Spleen (tissue), 11 donors: Measurements from ENCODE around the gene DHX9. TPM values are rescaled to one million over a fixed set of nuclear protein-coding genes. Genes with fewer than 3 reads are reported as not detected.

Source experiments
- DNase-seq: peaks from one replicate; pipeline ENCODE4 v3.0.0-alpha.2; 2020
- H3K27ac ChIP-seq, 8 donors: fragments of 200-600 bp; sonication (generic) in 7 of 8; 1 replicate in 4 of 8; 2 replicates in 4 of 8; pipeline versions ENCODE4 v1.5.0 to v1.8.0; 2016 to 2021; ENCODE audit warnings: inconsistent platforms in 4 of 8, mild to moderate bottlenecking in 4 of 8, moderate library complexity in 1 of 8
- H3K27me3 ChIP-seq, 7 donors: fragments of 200-600 bp; sonication (generic) in 6 of 7; replicated peaks in 1 of 7; 1 replicate in 4 of 7; 2 replicates in 3 of 7; pipeline versions ENCODE4 v1.5.0 to v1.8.0; 2016 to 2021; ENCODE audit warnings: inconsistent platforms in 3 of 7, mild to moderate bottlenecking in 1 of 7
- H3K36me3 ChIP-seq, 6 donors: fragments of 200-600 bp; sonication (generic) in 5 of 6; 1 replicate in 4 of 6; 2 replicates in 2 of 6; pipeline versions ENCODE4 v1.5.0 to v1.8.0; 2016 to 2021; ENCODE audit warnings: inconsistent platforms in 2 of 6
- H3K4me1 ChIP-seq, 6 donors: fragments of 200-600 bp; sonication (generic) in 5 of 6; 1 replicate in 3 of 6; 2 replicates in 3 of 6; pipeline versions ENCODE4 v1.5.0 to v1.8.0; 2016 to 2021; ENCODE audit warnings: inconsistent platforms in 3 of 6
- H3K4me3 ChIP-seq, 8 donors: fragments of 200-600 bp; sonication (generic) in 7 of 8; 1 replicate in 4 of 8; 2 replicates in 4 of 8; pipeline versions ENCODE4 v1.5.0 to v1.8.0; 2016 to 2021; ENCODE audit warnings: inconsistent platforms in 4 of 8, mild to moderate bottlenecking in 4 of 8, moderate library complexity in 2 of 8
- H3K9me3 ChIP-seq, 8 donors: fragments of 200-600 bp; sonication (generic) in 7 of 8; 1 replicate in 4 of 8; 2 replicates in 4 of 8; pipeline versions ENCODE4 v1.5.0 to v1.8.0; 2016 to 2021; ENCODE audit warnings: inconsistent platforms in 4 of 8
- CTCF ChIP-seq, 11 experiments: fragments of 200-600 bp in 7 of 11; fragments of 450-650 bp in 4 of 11; sonication (generic) in 4 of 11; IDR thresholded peaks in 8 of 11; conservative IDR thresholded peaks in 3 of 11; 1 replicate in 7 of 11; 2 replicates in 4 of 11; pipeline versions ENCODE4 v1.4.0 to v1.8.0; 2016 to 2021; ENCODE audit warnings: antibody characterized with exemption in 11 of 11, inconsistent platforms in 4 of 11, mild to moderate bottlenecking in 1 of 11
- POLR2A ChIP-seq, 3 donors: fragments of 450-650 bp; IDR thresholded peaks; one replicate each; pipeline ENCODE4 v1.5.1; 2017; ENCODE audit warnings: antibody characterized with exemption in 3 of 3, mild to moderate bottlenecking in 1 of 3
- POLR2AphosphoS5 ChIP-seq, 3 donors: sonication (generic); formaldehyde crosslinking; IDR thresholded peaks; one replicate each; pipeline ENCODE4 v1.5.1; 2017; ENCODE audit warnings: antibody characterized with exemption in 3 of 3
- WGBS, 5 donors: extraction: QIAGEN DNeasy Blood & Tissue Kit in 3 of 5; methylation state at CpG; one replicate each; pipeline versions ENCODE4 v1.1.5 to v1.1.7; 2013 to 2018; 5-methylcytosine and 5-hydroxymethylcytosine counted together
- intact Hi-C: fragments of 100-400 bp; cut with DNase I; formaldehyde crosslinking; loops from one replicate; pipeline ENCODE4 v1.15.0; 2023; ENCODE audit warnings: low total_unique reads
- polyA plus RNA-seq, 3 donors: library from polyadenylated mRNA; stranded (reverse); fragments of 200-250 nt; gene quantifications; one replicate each; pipeline ENCODE4 v1.2.1, GENCODE V29; 2013
- total RNA-seq, 7 donors: library from RNA; depleted of rRNA in 3 of 7; stranded (reverse); fragments of >200 nt in 3 of 7; fragmentation: NEBNext Ultra II Directional in 4 of 7; extraction: Animal tissue kit (Norgen Biotek cat#: 25700) in 4 of 7; gene quantifications; one replicate each; pipeline versions ENCODE4 v1.1.0 to v1.2.1, GENCODE V29; 2016 to 2021
- donor health status: healthy with polysubstance abuse.
- donor health status: DM: no; HTN: no; CAD: no; lungs with moderate emphysema.
- donor health status: DM: no; HTN: no; CAD: no.
- donor health status: Bipolar disorder and iron deficiency.
- donor health status: healthy.
- donor health status: DM: no; HTN: no; CAD: no.
- donor health status: DM: yes; HTN: yes; CAD: no.

The DHX9 gene
- total and polyA plus RNA-seq, 10 donors, result 61.0 to 145 (median 110) TPM

GRCh38 chr1:182930985-182931384, 91.8 kb downstream of the DHX9 start:
- Histone ChIP-seq H3K27me3 (peaks cover 0 to 8% (median 0%) of the 10 kb centered on the region in 7 donors), H3K4me1 (no peaks in the 10 kb centered on the region), H3K27ac (no peak overlapping the region), H3K36me3 (no peaks in the 10 kb centered on the region), H3K9me3 (peaks cover 0 to 13% (median 9%) of the 10 kb centered on the region in 8 donors), H3K4me3 (no peak overlapping the region)
- no peak for TF ChIP-seq POLR2AphosphoS5 (IDR thresholded peaks at IDR 0.05)
- TF ChIP-seq CTCF (IDR thresholded peaks at IDR 0.05 in 8 of 11, conservative IDR thresholded peaks at IDR 0.05 in 3 of 11), result no peak
- no peak for TF ChIP-seq POLR2A (IDR thresholded peaks at IDR 0.05)
- WGBS, 5 donors, result 66 to 85% (median 75%) methylated on average over 1 of the region's 1 CpG
- no peak for DNase-seq
- intact Hi-C loops, result no loop called here

DNA sequence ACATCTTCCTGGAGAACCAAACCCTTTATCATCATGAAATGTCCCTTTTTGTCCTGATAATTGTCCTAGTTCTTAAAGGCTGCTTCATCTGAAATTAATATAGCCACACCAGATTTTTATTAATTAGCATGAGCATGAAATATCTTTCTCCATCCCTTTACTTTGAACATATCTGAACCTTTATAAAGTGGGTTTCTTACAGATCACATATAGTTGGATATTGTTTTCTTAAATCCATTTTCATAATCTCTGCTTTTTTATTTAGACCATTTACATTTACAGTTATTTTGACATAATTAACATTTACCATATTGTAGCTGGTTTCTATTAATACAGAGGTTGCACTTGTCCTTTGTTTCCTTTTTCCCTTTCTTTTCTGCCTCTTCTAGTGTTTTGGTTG, 96.6 kb downstream of the DHX9 start:
- no peak for TF ChIP-seq POLR2A (IDR thresholded peaks at IDR 0.05)
- no peak for TF ChIP-seq CTCF (IDR thresholded peaks at IDR 0.05 in 8 of 11, conservative IDR thresholded peaks at IDR 0.05 in 3 of 11)
- no peak for TF ChIP-seq POLR2AphosphoS5 (IDR thresholded peaks at IDR 0.05)
- DNase-seq, result no peak
- Histone ChIP-seq H3K36me3 (no peaks in the 10 kb centered on the region), H3K9me3 (peaks cover 0 to 16% (median 9%) of the 10 kb centered on the region in 8 donors), H3K4me1 (no peaks in the 10 kb centered on the region), H3K27ac (no peak overlapping the region), H3K4me3 (no peak overlapping the region), H3K27me3 (peaks cover 0 to 16% (median 0%) of the 10 kb centered on the region in 7 donors)
- intact Hi-C loops, result no loop called here

Other genes with a start within 250 kb of the DHX9 start
- gene RGS16, start 235.0 kb upstream of the DHX9 start, total RNA-seq, result 10 to 100 TPM in 3 of 7 donors, 1 to 10 TPM in 4; 2.6 to 24.2 (median 4.6) TPM
- 1 to 10 TPM; 2.6 to 4.1 (median 3.0) TPM for gene RGS16, start 235.0 kb upstream of the DHX9 start, polyA plus RNA-seq
- gene RGS8, start 154.8 kb upstream of the DHX9 start, total RNA-seq, result under 1 TPM in 1 of 7 donors, not detected in 6; 0.11 TPM
- under 1 TPM in 1 of 3 donors, not detected in 2; 0.09 TPM for gene RGS8, start 154.8 kb upstream of the DHX9 start, polyA plus RNA-seq
- gene NPL, start 49.6 kb upstream of the DHX9 start, total RNA-seq, result 10 to 100 TPM; 60.9 to 88.2 (median 71.0) TPM
- 10 to 100 TPM; 21.9 to 34.4 (median 30.2) TPM for gene NPL, start 49.6 kb upstream of the DHX9 start, polyA plus RNA-seq
- gene SHCBP1L, start 113.8 kb downstream of the DHX9 start, total RNA-seq, result not detected
- gene SHCBP1L, start 113.8 kb downstream of the DHX9 start, polyA plus RNA-seq, result not detected
- gene LAMC1, start 184.1 kb downstream of the DHX9 start, total RNA-seq, result 10 to 100 TPM; 21.8 to 38.5 (median 35.1) TPM
- 1 to 10 TPM; 2.7 to 4.9 (median 4.5) TPM for gene LAMC1, start 184.1 kb downstream of the DHX9 start, polyA plus RNA-seq